NT2/D1 (cell line): ENCODE data around the gene PRTG.

Experiments used
- SUZ12 ChIP-seq: IDR thresholded peaks from 2 replicates; pipeline ENCODE4 v1.6.1; 2011; ENCODE audit not compliant: insufficient read length, insufficient read depth; ENCODE audit errors: extremely low read depth
- YY1 ChIP-seq: IDR thresholded peaks from 2 replicates; pipeline ENCODE4 v1.6.1; 2011; ENCODE audit not compliant: insufficient read length, insufficient read depth
- ZNF274 ChIP-seq: IDR thresholded peaks from 2 replicates; pipeline ENCODE4 v1.6.1; 2011; ENCODE audit warnings: mild to moderate bottlenecking, low read depth, low read length

- TF ChIP-seq YY1 = no peak
- TF ChIP-seq ZNF274 = no peak
- TF ChIP-seq SUZ12 = no peak
These were observed 41.3 kb upstream of the PRTG start for GRCh38 chr15:55784286-55784685.
